ENCODE measurements around the gene RRAGC.
A peak's percentile ranks its signal among the peaks of the same experiment; 100 is the strongest.
"Not testable (repeated sequence)": the region's sequence is repeated elsewhere in the genome, so short reads cannot be mapped to it uniquely, and the experiment has no call there.

RRAGC gene

GRCh38 chr1:38852780-38853179 is 6.8 kb downstream of the RRAGC start:
- DNase-seq, result no peak

- no peak for DNase-seq
Observed at GRCh38 chr1:38848071-38848470, 11.5 kb downstream of the RRAGC start.

- DNase-seq, result no peak
Observed at GRCh38 chr1:38846210-38846609, 13.4 kb downstream of the RRAGC start.

GRCh38 chr1:38845088-38845487 is 14.5 kb downstream of the RRAGC start:
- not testable (repeated sequence) for DNase-seq

- no peak for DNase-seq
Observed at GRCh38 chr1:38840281-38840680, 19.3 kb downstream of the RRAGC start.

- DNase-seq, result no peak
Observed at GRCh38 chr1:38839363-38839762, 20.2 kb downstream of the RRAGC start.

- not testable (repeated sequence) for DNase-seq
Observed at GRCh38 chr1:38836316-38836715, 23.3 kb downstream of the RRAGC start.

- DNase-seq, result peak; percentile 100
Observed at GRCh38 chr1:38834937-38835827, 24.4 kb downstream of the RRAGC start.

GRCh38 chr1:38834221-38834782 is 25.3 kb downstream of the RRAGC start:
- DNase-seq, result no peak

- DNase-seq, result no peak
Observed at GRCh38 chr1:38833146-38833545, 26.4 kb downstream of the RRAGC start.

- no peak for DNase-seq
Observed at GRCh38 chr1:38832370-38832734, 27.2 kb downstream of the RRAGC start.

GRCh38 chr1:38831731-38832369 is 27.7 kb downstream of the RRAGC start:
- no peak for DNase-seq

GRCh38 chr1:38829368-38829767 is 30.2 kb downstream of the RRAGC start:
- DNase-seq, result no peak

- DNase-seq, result no peak
Observed at GRCh38 chr1:38827318-38827717, 32.3 kb downstream of the RRAGC start.

GRCh38 chr1:38826886-38827285 is 32.7 kb downstream of the RRAGC start:
- DNase-seq, result no peak

GRCh38 chr1:38826262-38826661 is 33.3 kb downstream of the RRAGC start:
- DNase-seq, result no peak

GRCh38 chr1:38820860-38821259 is 38.7 kb downstream of the RRAGC start:
- no peak for DNase-seq

GRCh38 chr1:38819516-38819915 is 40.1 kb downstream of the RRAGC start:
- no peak for DNase-seq

GRCh38 chr1:38819040-38819439 is 40.5 kb downstream of the RRAGC start:
- DNase-seq, result no peak

- peak; percentile 81 for DNase-seq
Observed at GRCh38 chr1:38818175-38818976, 41.2 kb downstream of the RRAGC start.

- DNase-seq, result no peak
Observed at GRCh38 chr1:38817267-38818174, 42.1 kb downstream of the RRAGC start.

Measured in DMS 273 treated with DMSO at 0.1 percent for 48 hours (cell line).